Measurements from ENCODE around the gene ARHGAP9. TPM values are rescaled to one million over a fixed set of nuclear protein-coding genes. Genes with fewer than 3 reads are reported as not detected.

ARHGAP9 gene
- total RNA-seq (2021; fragmentation: NEBNext Ultra II Directional; extraction: Animal tissue kit (Norgen Biotek cat#: 25700)) (2.3 and 3.2 TPM in 2 replicates), polyA plus RNA-seq (2011; rRNA removed) (6.0 and 7.0 TPM in 2 replicates), polyA minus RNA-seq (2011; rRNA and poly(A)+ RNA removed) (2.5 and 4.9 TPM in 2 replicates)
- 5.3 TPM for polyA plus RNA-seq (2011; cell fraction: cytosol; rRNA removed)
- polyA plus RNA-seq (2011; cell fraction: nucleus; rRNA removed), result 13.6 TPM
- polyA plus RNA-seq (2012, experiment 1 of 2), result 3.4 to 4.9 TPM (median 4.3 TPM) in 4 replicates
- polyA plus RNA-seq (2012, experiment 2 of 2), result 4.3 TPM
- polyA plus RNA-seq (2013, experiment 1 of 2), result 3.3 TPM
- polyA plus RNA-seq (2013, experiment 2 of 2), result 3.0 TPM
- 1.8 TPM for polyA minus RNA-seq (2011; cell fraction: cytosol; rRNA and poly(A)+ RNA removed)
- polyA minus RNA-seq (2011; cell fraction: nucleus; rRNA and poly(A)+ RNA removed), result 2.7 TPM
- long read RNA-seq, experiment 1, partial matches to known transcripts, result 0 of 1 reads
- long read RNA-seq, experiment 1, other reads (novel, unspliced or antisense), result 1 of 1 reads
- long read RNA-seq, experiment 2, result 0 reads

GRCh38 chr12:57479376-57480115 is at the start of gene ARHGAP9:
TSS of gene ARHGAP9 (minus strand) at chr12:57479866. CDS start at chr12:57479406, 460 bp downstream.
- Histone ChIP-seq H2BK12ac (ENCODE audit: low read depth, low read length) (peak within 1 kb of the TSS; percentile 4; the same call in 1 of the 2 replicates), H3K14ac (ENCODE audit: insufficient read length) (no peak within 1 kb of the TSS), H4K5ac (ENCODE audit: insufficient read length, low read depth, low read length) (no peak within 1 kb of the TSS), H3K4me2 (ENCODE audit: insufficient read depth in 1 of 2, low read depth in 2 of 2, low read length in 2 of 2) (no peak within 1 kb of the TSS), H3K23ac (ENCODE audit: insufficient read length) (no peak within 1 kb of the TSS), H3K79me1 (ENCODE audit: low read depth, low read length) (no peaks in the 10 kb centered on the region), H4K91ac (replicated peaks; ENCODE audit: insufficient read length, low read length) (no peak within 1 kb of the TSS), H2BK5ac (ENCODE audit: low read depth, low read length) (no peak within 1 kb of the TSS), H2BK15ac (ENCODE audit: low read length) (peak within 1 kb of the TSS; percentile 72; the same call in 1 of the 2 replicates), H3K9me3 (ENCODE audit: insufficient read depth in 2 of 2, low read depth in 1 of 2, low read length in 1 of 2) (no peaks in the 10 kb centered on the region), H2BK20ac (ENCODE audit: low read length) (no peak within 1 kb of the TSS), H2AK5ac (ENCODE audit: low read depth, low read length) (peak within 1 kb of the TSS; percentile 24; the same call in 1 of the 2 replicates), H4K8ac (ENCODE audit: extremely low read depth, insufficient read depth, low read length) (no peak within 1 kb of the TSS), H3K23me2 (ENCODE audit: low read depth, low read length) (peaks cover 8% of the 10 kb centered on the region; the same call in 1 of the 2 replicates), H3K36me3 (ENCODE audit: control insufficient read depth in 2 of 4, insufficient read depth in 4 of 4, low read length in 3 of 4) (no peaks in the 10 kb centered on the region), H3K4ac (replicated peaks; ENCODE audit: insufficient read length, low read depth, low read length) (no peak within 1 kb of the TSS), H2AFZ (ENCODE audit: low read length) (no peak within 1 kb of the TSS), H4K20me1 (replicated peaks in 1 of 2; ENCODE audit: control insufficient read depth in 1 of 2, insufficient read depth in 2 of 2, low read length in 2 of 2) (peaks cover 0 to 1% of the 10 kb centered on the region in 2 experiments), H3K27ac (ENCODE audit: low read depth, low read length) (no peak within 1 kb of the TSS), H3K4me3 (ENCODE audit: extremely low read depth in 1 of 4, insufficient read depth in 2 of 4, low read depth in 3 of 4, low read length in 4 of 4) (no peak within 1 kb of the TSS), H3K79me2 (ENCODE audit: control insufficient read depth in 1 of 2, insufficient read depth in 2 of 2, low read length in 2 of 2) (no peaks in the 10 kb centered on the region), H3K9ac (replicated peaks in 1 of 4; ENCODE audit: extremely low read depth in 1 of 4, low read depth in 3 of 4, low read length in 3 of 4) (no peak within 1 kb of the TSS), H3K18ac (ENCODE audit: extremely low read depth, low read length) (no peak within 1 kb of the TSS), H3K27me3 (replicated peaks in 1 of 4; ENCODE audit: control insufficient read depth in 3 of 4, extremely low read depth in 1 of 4, insufficient read depth in 3 of 4, low read length in 3 of 4) (peaks cover 16 to 30% (median 28%) of the 10 kb centered on the region in 4 experiments), H3K4me1 (replicated peaks in 1 of 4; ENCODE audit: control insufficient read depth in 3 of 4, insufficient read depth in 4 of 4, low read length in 3 of 4) (peaks cover 0 to 25% (median 11%) of the 10 kb centered on the region in 4 experiments; a peak in 6 of 7 replicates), H2BK120ac (replicated peaks; ENCODE audit: low read depth, low read length) (no peak within 1 kb of the TSS), H3K56ac (replicated peaks; ENCODE audit: insufficient read length, low read depth, low read length) (no peak within 1 kb of the TSS)
- WGBS, 2 experiments (ENCODE audit: extremely low coverage in 1 of 2, insufficient coverage in 1 of 2, insufficient read length in 1 of 2, insufficient replicate concordance in 2 of 2, low coverage in 1 of 2, low lambda C conversion rate in 2 of 2, missing lambda C conversion rate in 1 of 2), result 93% methylated on average over 6 of the region's 6 CpGs; no CpG with 5 or more reads in 1 of the 2 experiments
- DNase-seq (ENCODE audit: low read depth in 1 of 2, low spot score in 2 of 2), result no peak
- FAIRE-seq, result no peak
- ChIA-PET POLR2A (ENCODE audit: partially characterized antibody) (no interaction called here), CTCF (ENCODE audit: partially characterized antibody) (interaction anchor here (0.7 to 25.1 kb wide), 7 partner anchors 7 to 253 kb away, joined by 3 to 441 read pairs (median 4); partner anchors contain the start of genes GLI1 and INHBE)
- TF ChIP-seq CTBP2 (IDR thresholded peaks at IDR 0.05; ENCODE audit: borderline replicate concordance, insufficient read depth, insufficient read length, low read length) (no peak), SRF (IDR thresholded peaks at IDR 0.05; ENCODE audit: low read depth, low read length) (no peak), RFX5 (IDR thresholded peaks at IDR 0.05; ENCODE audit: borderline replicate concordance, low read depth, low read length) (no peak), RNF2 (IDR thresholded peaks at IDR 0.05; ENCODE audit: borderline replicate concordance, low read depth, low read length, missing control alignments, poor library complexity, severe bottlenecking) (no peak), JUN (IDR thresholded peaks at IDR 0.05; ENCODE audit: low read depth, low read length) (no peak), TAF7 (optimal IDR thresholded peaks at IDR 0.05; ENCODE audit: borderline replicate concordance, low read depth, low read length) (no peak), TCF12 (IDR thresholded peaks at IDR 0.05; ENCODE audit: low read depth, low read length) (no peak), SAP30 (IDR thresholded peaks at IDR 0.05; ENCODE audit: insufficient read depth, insufficient replicate concordance, low read length) (no peak)
- TF ChIP-seq, protein P1, sequence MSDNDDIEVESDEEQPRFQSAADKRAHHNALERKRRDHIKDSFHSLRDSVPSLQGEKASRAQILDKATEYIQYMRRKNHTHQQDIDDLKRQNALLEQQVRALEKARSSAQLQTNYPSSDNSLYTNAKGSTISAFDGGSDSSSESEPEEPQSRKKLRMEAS (IDR thresholded peaks at IDR 0.05), result no peak

Data from H1 (cell line).